Upper lobe of left lung (tissue), 4 donors: Measurements from ENCODE around the gene GTF2H1.

Experiments
- EP300 ChIP-seq, 4 donors: sonication (generic); formaldehyde crosslinking; IDR thresholded peaks; one replicate each; pipeline ENCODE4 v1.5.1; 2017; ENCODE audit warnings: antibody characterized with exemption in 4 of 4, control low read depth in 2 of 4
- POLR2A ChIP-seq, 4 donors: fragments of 450-650 bp; IDR thresholded peaks; one replicate each; pipeline ENCODE4 v1.5.1; 2016 to 2017; ENCODE audit warnings: antibody characterized with exemption in 4 of 4, mild to moderate bottlenecking in 2 of 4
- TF ChIP-seq, protein P1 (sequence below), 6 experiments: fragments of 450-650 bp in 4 of 6; fragments of 200-600 bp in 2 of 6; sonication (generic) in 2 of 6; IDR thresholded peaks; one replicate each; pipeline ENCODE4 v1.5.1; 2016 to 2019; ENCODE audit warnings: antibody characterized with exemption in 6 of 6

- TF ChIP-seq, protein P1, sequence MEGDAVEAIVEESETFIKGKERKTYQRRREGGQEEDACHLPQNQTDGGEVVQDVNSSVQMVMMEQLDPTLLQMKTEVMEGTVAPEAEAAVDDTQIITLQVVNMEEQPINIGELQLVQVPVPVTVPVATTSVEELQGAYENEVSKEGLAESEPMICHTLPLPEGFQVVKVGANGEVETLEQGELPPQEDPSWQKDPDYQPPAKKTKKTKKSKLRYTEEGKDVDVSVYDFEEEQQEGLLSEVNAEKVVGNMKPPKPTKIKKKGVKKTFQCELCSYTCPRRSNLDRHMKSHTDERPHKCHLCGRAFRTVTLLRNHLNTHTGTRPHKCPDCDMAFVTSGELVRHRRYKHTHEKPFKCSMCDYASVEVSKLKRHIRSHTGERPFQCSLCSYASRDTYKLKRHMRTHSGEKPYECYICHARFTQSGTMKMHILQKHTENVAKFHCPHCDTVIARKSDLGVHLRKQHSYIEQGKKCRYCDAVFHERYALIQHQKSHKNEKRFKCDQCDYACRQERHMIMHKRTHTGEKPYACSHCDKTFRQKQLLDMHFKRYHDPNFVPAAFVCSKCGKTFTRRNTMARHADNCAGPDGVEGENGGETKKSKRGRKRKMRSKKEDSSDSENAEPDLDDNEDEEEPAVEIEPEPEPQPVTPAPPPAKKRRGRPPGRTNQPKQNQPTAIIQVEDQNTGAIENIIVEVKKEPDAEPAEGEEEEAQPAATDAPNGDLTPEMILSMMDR (IDR thresholded peaks at IDR 0.05) = no peak
- TF ChIP-seq POLR2A (IDR thresholded peaks at IDR 0.05) = no peak
- no peak for TF ChIP-seq EP300 (IDR thresholded peaks at IDR 0.05)
Observed at GRCh38 chr11:18371279-18371678, 48.9 kb downstream of the GTF2H1 start.
